ENCODE results near the gene SUFU.

Gene SUFU

GRCh38 chr10:102508506-102508905, 4.7 kb downstream of the SUFU start:
- Histone ChIP-seq H4K8ac (ENCODE audit: low read length) (no peak overlapping the region), H2BK15ac (ENCODE audit: low read depth, poor library complexity, severe bottlenecking) (no peak overlapping the region), H3K4me3 (ENCODE audit: insufficient read depth in 1 of 2, low read depth in 1 of 2, low read length in 2 of 2) (no peak overlapping the region), H3K4me1 (ENCODE audit: control insufficient read depth, insufficient read depth, low read depth, low read length) (peaks cover 17% of the 10 kb centered on the region), H3K9me3 (ENCODE audit: control insufficient read depth, low read length) (no peaks in the 10 kb centered on the region), H3K27ac (ENCODE audit: low read length, poor library complexity, severe bottlenecking) (no peak overlapping the region), H2BK120ac (ENCODE audit: low read depth, low read length) (no peak overlapping the region), H2AK5ac (ENCODE audit: low read length, severe bottlenecking) (no peak overlapping the region), H2BK12ac (ENCODE audit: low read length in 2 of 2) (no peak overlapping the region), H2BK5ac (ENCODE audit: low read depth, low read length, poor library complexity, severe bottlenecking) (no peak overlapping the region), H3K23ac (ENCODE audit: low read length in 2 of 2) (peak overlapping the region in 1 of 2 experiments; percentile 40), H3K14ac (ENCODE audit: low read length in 2 of 2) (no peak overlapping the region), H3K27me3 (ENCODE audit: control insufficient read depth in 1 of 2, insufficient read depth in 1 of 2, low read length in 2 of 2) (no peaks in the 10 kb centered on the region), H3K36me3 (ENCODE audit: control insufficient read depth in 1 of 2, insufficient read depth in 2 of 2, low read depth in 1 of 2, low read length in 2 of 2) (peaks cover 15 to 51% of the 10 kb centered on the region in 2 experiments), H3K4me2 (ENCODE audit: low read length, poor library complexity, severe bottlenecking) (no peak overlapping the region), H4K91ac (ENCODE audit: low read length) (no peak overlapping the region), H3K79me1 (replicated peaks; ENCODE audit: low read length, poor library complexity, severe bottlenecking) (peaks cover 33% of the 10 kb centered on the region), H2AFZ (ENCODE audit: low read depth, low read length) (no peak overlapping the region), H3K4ac (ENCODE audit: low read depth in 1 of 2, low read length in 2 of 2) (no peak overlapping the region), H3K9ac (ENCODE audit: low read length) (peak overlapping the region; percentile 7), H3K18ac (ENCODE audit: low read depth in 1 of 2, low read length in 2 of 2) (no peak overlapping the region)
- no peak for DNase-seq
- 93% methylated on average over 1 of the region's 1 CpG for WGBS

GRCh38 chr10:102509387-102509786, 5.6 kb downstream of the SUFU start:
- no peak overlapping the region for H3K27ac ChIP-seq (ENCODE audit: low read length, poor library complexity, severe bottlenecking)
- no peak overlapping the region for H3K4me2 ChIP-seq (ENCODE audit: low read length, poor library complexity, severe bottlenecking)
- H2AFZ ChIP-seq (ENCODE audit: low read depth, low read length), result no peak overlapping the region
- peaks cover 15 to 57% of the 10 kb centered on the region in 2 experiments for H3K36me3 ChIP-seq (ENCODE audit: control insufficient read depth in 1 of 2, insufficient read depth in 2 of 2, low read depth in 1 of 2, low read length in 2 of 2)
- H3K4me3 ChIP-seq (ENCODE audit: insufficient read depth in 1 of 2, low read depth in 1 of 2, low read length in 2 of 2), result no peak overlapping the region
- peak overlapping the region; percentile 13 for H3K9ac ChIP-seq (ENCODE audit: low read length)
- peaks cover 36% of the 10 kb centered on the region for H3K79me1 ChIP-seq (replicated peaks; ENCODE audit: low read length, poor library complexity, severe bottlenecking)
- no peak overlapping the region for H2BK15ac ChIP-seq (ENCODE audit: low read depth, poor library complexity, severe bottlenecking)
- H2BK120ac ChIP-seq (ENCODE audit: low read depth, low read length), result no peak overlapping the region
- no peak for DNase-seq
- H3K9me3 ChIP-seq (ENCODE audit: control insufficient read depth, low read length), result no peaks in the 10 kb centered on the region
- no peak overlapping the region for H3K23ac ChIP-seq (ENCODE audit: low read length in 2 of 2)
- no peak overlapping the region for H2AK5ac ChIP-seq (ENCODE audit: low read length, severe bottlenecking)
- 95% methylated on average over 2 of the region's 2 CpGs for WGBS
- no peak overlapping the region for H3K14ac ChIP-seq (ENCODE audit: low read length in 2 of 2)
- no peak overlapping the region for H2BK12ac ChIP-seq (ENCODE audit: low read length in 2 of 2)
- H3K18ac ChIP-seq (ENCODE audit: low read depth in 1 of 2, low read length in 2 of 2), result no peak overlapping the region
- no peak overlapping the region for H4K91ac ChIP-seq (ENCODE audit: low read length)
- H3K4me1 ChIP-seq (ENCODE audit: control insufficient read depth, insufficient read depth, low read depth, low read length), result peaks cover 20% of the 10 kb centered on the region
- no peaks in the 10 kb centered on the region for H3K27me3 ChIP-seq (ENCODE audit: control insufficient read depth in 1 of 2, insufficient read depth in 1 of 2, low read length in 2 of 2)
- no peak overlapping the region for H3K4ac ChIP-seq (ENCODE audit: low read depth in 1 of 2, low read length in 2 of 2)
- H2BK5ac ChIP-seq (ENCODE audit: low read depth, low read length, poor library complexity, severe bottlenecking), result no peak overlapping the region
- no peak overlapping the region for H4K8ac ChIP-seq (ENCODE audit: low read length)

- H3K4me1 ChIP-seq (ENCODE audit: control insufficient read depth, insufficient read depth, low read depth, low read length), result peaks cover 23% of the 10 kb centered on the region
- H3K18ac ChIP-seq (ENCODE audit: low read depth in 1 of 2, low read length in 2 of 2), result no peak overlapping the region
- no peak overlapping the region for H2BK120ac ChIP-seq (ENCODE audit: low read depth, low read length)
- H3K27ac ChIP-seq (ENCODE audit: low read length, poor library complexity, severe bottlenecking), result no peak overlapping the region
- no peaks in the 10 kb centered on the region for H3K9me3 ChIP-seq (ENCODE audit: control insufficient read depth, low read length)
- no peak overlapping the region for H2AFZ ChIP-seq (ENCODE audit: low read depth, low read length)
- H3K4me2 ChIP-seq (ENCODE audit: low read length, poor library complexity, severe bottlenecking), result no peak overlapping the region
- no peak overlapping the region for H2BK15ac ChIP-seq (ENCODE audit: low read depth, poor library complexity, severe bottlenecking)
- H2BK5ac ChIP-seq (ENCODE audit: low read depth, low read length, poor library complexity, severe bottlenecking), result no peak overlapping the region
- H3K4ac ChIP-seq (ENCODE audit: low read depth in 1 of 2, low read length in 2 of 2), result no peak overlapping the region
- no peak overlapping the region for H3K14ac ChIP-seq (ENCODE audit: low read length in 2 of 2)
- no peak overlapping the region for H3K9ac ChIP-seq (ENCODE audit: low read length)
- WGBS, result 96% methylated on average over 6 of the region's 6 CpGs
- H3K79me1 ChIP-seq (replicated peaks; ENCODE audit: low read length, poor library complexity, severe bottlenecking), result peaks cover 30% of the 10 kb centered on the region
- H3K27me3 ChIP-seq (ENCODE audit: control insufficient read depth in 1 of 2, insufficient read depth in 1 of 2, low read length in 2 of 2), result no peaks in the 10 kb centered on the region
- no peak overlapping the region for H2BK12ac ChIP-seq (ENCODE audit: low read length in 2 of 2)
- peaks cover 12 to 67% of the 10 kb centered on the region in 2 experiments for H3K36me3 ChIP-seq (ENCODE audit: control insufficient read depth in 1 of 2, insufficient read depth in 2 of 2, low read depth in 1 of 2, low read length in 2 of 2)
- H4K8ac ChIP-seq (ENCODE audit: low read length), result no peak overlapping the region
- no peak for DNase-seq
- peak overlapping the region; percentile 17 for H2AK5ac ChIP-seq (ENCODE audit: low read length, severe bottlenecking)
- no peak overlapping the region for H3K4me3 ChIP-seq (ENCODE audit: insufficient read depth in 1 of 2, low read depth in 1 of 2, low read length in 2 of 2)
- no peak overlapping the region for H4K91ac ChIP-seq (ENCODE audit: low read length)
- no peak overlapping the region for H3K23ac ChIP-seq (ENCODE audit: low read length in 2 of 2)
These were observed 8.0 kb downstream of the SUFU start for GRCh38 chr10:102511583-102512274.

- Histone ChIP-seq H2BK12ac (ENCODE audit: low read length in 2 of 2) (no peak overlapping the region), H3K18ac (ENCODE audit: low read depth in 1 of 2, low read length in 2 of 2) (no peak overlapping the region), H3K23ac (ENCODE audit: low read length in 2 of 2) (no peak overlapping the region), H2BK120ac (ENCODE audit: low read depth, low read length) (no peak overlapping the region), H3K4me2 (ENCODE audit: low read length, poor library complexity, severe bottlenecking) (peak overlapping the region; percentile 54), H3K36me3 (ENCODE audit: control insufficient read depth in 1 of 2, insufficient read depth in 2 of 2, low read depth in 1 of 2, low read length in 2 of 2) (peaks cover 7 to 46% of the 10 kb centered on the region in 2 experiments), H3K4me3 (ENCODE audit: insufficient read depth in 1 of 2, low read depth in 1 of 2, low read length in 2 of 2) (no peak overlapping the region), H3K27ac (ENCODE audit: low read length, poor library complexity, severe bottlenecking) (peak overlapping the region; percentile 95), H3K14ac (ENCODE audit: low read length in 2 of 2) (no peak overlapping the region), H3K9ac (ENCODE audit: low read length) (no peak overlapping the region), H3K9me3 (ENCODE audit: control insufficient read depth, low read length) (no peaks in the 10 kb centered on the region), H4K8ac (ENCODE audit: low read length) (no peak overlapping the region), H2AFZ (ENCODE audit: low read depth, low read length) (no peak overlapping the region), H3K4me1 (ENCODE audit: control insufficient read depth, insufficient read depth, low read depth, low read length) (peaks cover 33% of the 10 kb centered on the region), H3K79me1 (replicated peaks; ENCODE audit: low read length, poor library complexity, severe bottlenecking) (peaks cover 14% of the 10 kb centered on the region), H3K4ac (ENCODE audit: low read depth in 1 of 2, low read length in 2 of 2) (no peak overlapping the region), H2BK5ac (ENCODE audit: low read depth, low read length, poor library complexity, severe bottlenecking) (peak overlapping the region; percentile 5), H4K91ac (ENCODE audit: low read length) (no peak overlapping the region), H2BK15ac (ENCODE audit: low read depth, poor library complexity, severe bottlenecking) (no peak overlapping the region), H3K27me3 (ENCODE audit: control insufficient read depth in 1 of 2, insufficient read depth in 1 of 2, low read length in 2 of 2) (no peaks in the 10 kb centered on the region), H2AK5ac (ENCODE audit: low read length, severe bottlenecking) (peak overlapping the region; percentile 76)
- no peak for DNase-seq
- WGBS, result 96% methylated on average over 12 of the region's 12 CpGs
These were observed 10.9 kb downstream of the SUFU start for GRCh38 chr10:102514487-102515311.

Measured in mesenchymal stem cell (in vitro differentiated cells and primary cell).